Natural killer cell (primary cell): ENCODE measurements around the gene VCAN. TPM values are rescaled to one million over a fixed set of nuclear protein-coding genes. Genes with fewer than 3 reads are reported as not detected.

Source experiments
- ATAC-seq, 3 donors: fragments of 150-1000 bp in 2 of 3; fragments of 200-7000 bp in 1 of 3; cut with Tn5 transposase; 1 replicate in 1 of 3; 2 replicates in 2 of 3; pipeline ENCODE4 v1.10.0; 2021; ENCODE audit warnings: mild to moderate bottlenecking in 2 of 3, moderate library complexity in 2 of 3
- DNase-seq, 2 donors: peaks; one replicate each; pipeline versions ENCODE4 v3.0.0 to v3.0.0-alpha.2; 2013 to 2021; ENCODE audit warnings: mixed read lengths in 1 of 2
- H3K27ac ChIP-seq: one replicate; pipeline ENCODE4 v1.5.1; 2013; ENCODE audit warnings: mild to moderate bottlenecking, low read length
- H3K27me3 ChIP-seq: one replicate; pipeline ENCODE4 v1.6.1; 2013; ENCODE audit warnings: low read length; ENCODE audit not compliant: control insufficient read depth, insufficient read depth
- H3K36me3 ChIP-seq: one replicate; pipeline ENCODE4 v1.6.1; 2013; ENCODE audit warnings: low read length; ENCODE audit not compliant: control insufficient read depth, insufficient read depth
- H3K4me1 ChIP-seq: one replicate; pipeline ENCODE4 v1.6.1; 2013; ENCODE audit warnings: low read length; ENCODE audit not compliant: control insufficient read depth, insufficient read depth
- H3K4me3 ChIP-seq: one replicate; pipeline ENCODE4 v1.5.1; 2013; ENCODE audit warnings: low read length
- H3K9me3 ChIP-seq: one replicate; pipeline ENCODE4 v1.6.1; 2013; ENCODE audit warnings: low read length; ENCODE audit not compliant: control insufficient read depth, insufficient read depth
- H3K27ac Mint-ChIP-seq, 2 donors: one replicate each; pipeline ENCODE4 v1.8.0; 2022; ENCODE audit warnings: mild to moderate bottlenecking in 2 of 2, mixed read lengths in 2 of 2, moderate library complexity in 1 of 2
- H3K27me3 Mint-ChIP-seq, 2 donors: one replicate each; pipeline ENCODE4 v1.8.0; 2022; ENCODE audit warnings: low read depth in 2 of 2, mixed read lengths in 2 of 2
- H3K36me3 Mint-ChIP-seq: one replicate; pipeline ENCODE4 v1.8.0; 2022; ENCODE audit warnings: mixed read lengths
- H3K4me1 Mint-ChIP-seq, 2 donors: one replicate each; pipeline ENCODE4 v1.8.0; 2022; ENCODE audit warnings: mixed read lengths in 2 of 2
- H3K4me3 Mint-ChIP-seq: one replicate; pipeline ENCODE4 v1.8.0; 2022; ENCODE audit warnings: mild to moderate bottlenecking, moderate library complexity, mixed read lengths
- H3K9me3 Mint-ChIP-seq, 2 donors: one replicate each; pipeline ENCODE4 v1.8.0; 2022; ENCODE audit warnings: mixed read lengths in 2 of 2
- WGBS: methylation state at CpG from one replicate; pipeline ENCODE4 v1.1.7; 2013; ENCODE audit warnings: missing lambda C conversion rate; ENCODE audit not compliant: insufficient coverage; 5-methylcytosine and 5-hydroxymethylcytosine counted together
- intact Hi-C: fragments of 100-400 bp; cut with micrococcal nuclease; formaldehyde crosslinking; loops from one replicate; pipeline ENCODE4 v1.14.2; 2022
- total RNA-seq, 4 donors: library from RNA; stranded (reverse); fragments of 120-200 nt in 1 of 4; gene quantifications; one replicate each; pipeline versions ENCODE4 v1.2.3 to v1.2.4, GENCODE V29; 2013 to 2022
- TF ChIP-seq, protein P1 (sequence below): fragments of 200-600 bp; IDR thresholded peaks from one replicate; pipeline ENCODE4 v1.8.0; 2022; ENCODE audit warnings: antibody characterized with exemption

VCAN gene
- total RNA-seq, 3 donors from 2014 or later (not counting 1 experiment from before 2014, with no cell fraction given) = 2.3 to 60.1 (median 28.4) TPM

DNA sequence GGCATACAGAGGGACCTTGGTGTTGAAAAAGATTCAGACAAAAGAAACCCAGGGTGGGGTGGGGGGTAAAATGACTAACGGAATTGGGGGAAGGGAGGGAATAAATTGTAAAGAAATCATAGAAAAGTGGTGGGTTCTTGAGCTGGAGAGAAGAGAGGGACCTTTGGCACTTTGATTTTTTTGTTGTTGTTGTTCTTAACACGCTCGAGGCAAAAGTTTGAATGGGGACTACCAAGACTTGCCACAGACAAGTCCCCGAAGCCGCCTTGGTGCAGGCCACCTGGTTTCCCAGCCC is 616 bp downstream of the VCAN start:
- ATAC-seq = no peak
- DNase-seq = no peak
- WGBS = 5% methylated on average over 5 of the region's 5 CpGs
- Histone ChIP-seq H3K4me1 (peaks cover 31% of the 10 kb centered on the region), H3K27ac (no peak overlapping the region), H3K27me3 (peaks cover 55% of the 10 kb centered on the region), H3K9me3 (no peaks in the 10 kb centered on the region), H3K36me3 (no peaks in the 10 kb centered on the region), H3K4me3 (peak overlapping the region; percentile 2)
- Mint-ChIP-seq H3K27me3 (peaks cover 49 to 78% of the 10 kb centered on the region in 2 donors), H3K27ac (no peak overlapping the region), H3K36me3 (no peaks in the 10 kb centered on the region), H3K4me1 (peaks cover 25 to 30% of the 10 kb centered on the region in 2 donors), H3K4me3 (peak overlapping the region; percentile 71), H3K9me3 (no peaks in the 10 kb centered on the region)
- intact Hi-C loops = no loop called here
- TF ChIP-seq, protein P1, sequence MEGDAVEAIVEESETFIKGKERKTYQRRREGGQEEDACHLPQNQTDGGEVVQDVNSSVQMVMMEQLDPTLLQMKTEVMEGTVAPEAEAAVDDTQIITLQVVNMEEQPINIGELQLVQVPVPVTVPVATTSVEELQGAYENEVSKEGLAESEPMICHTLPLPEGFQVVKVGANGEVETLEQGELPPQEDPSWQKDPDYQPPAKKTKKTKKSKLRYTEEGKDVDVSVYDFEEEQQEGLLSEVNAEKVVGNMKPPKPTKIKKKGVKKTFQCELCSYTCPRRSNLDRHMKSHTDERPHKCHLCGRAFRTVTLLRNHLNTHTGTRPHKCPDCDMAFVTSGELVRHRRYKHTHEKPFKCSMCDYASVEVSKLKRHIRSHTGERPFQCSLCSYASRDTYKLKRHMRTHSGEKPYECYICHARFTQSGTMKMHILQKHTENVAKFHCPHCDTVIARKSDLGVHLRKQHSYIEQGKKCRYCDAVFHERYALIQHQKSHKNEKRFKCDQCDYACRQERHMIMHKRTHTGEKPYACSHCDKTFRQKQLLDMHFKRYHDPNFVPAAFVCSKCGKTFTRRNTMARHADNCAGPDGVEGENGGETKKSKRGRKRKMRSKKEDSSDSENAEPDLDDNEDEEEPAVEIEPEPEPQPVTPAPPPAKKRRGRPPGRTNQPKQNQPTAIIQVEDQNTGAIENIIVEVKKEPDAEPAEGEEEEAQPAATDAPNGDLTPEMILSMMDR = no peak

DNA sequence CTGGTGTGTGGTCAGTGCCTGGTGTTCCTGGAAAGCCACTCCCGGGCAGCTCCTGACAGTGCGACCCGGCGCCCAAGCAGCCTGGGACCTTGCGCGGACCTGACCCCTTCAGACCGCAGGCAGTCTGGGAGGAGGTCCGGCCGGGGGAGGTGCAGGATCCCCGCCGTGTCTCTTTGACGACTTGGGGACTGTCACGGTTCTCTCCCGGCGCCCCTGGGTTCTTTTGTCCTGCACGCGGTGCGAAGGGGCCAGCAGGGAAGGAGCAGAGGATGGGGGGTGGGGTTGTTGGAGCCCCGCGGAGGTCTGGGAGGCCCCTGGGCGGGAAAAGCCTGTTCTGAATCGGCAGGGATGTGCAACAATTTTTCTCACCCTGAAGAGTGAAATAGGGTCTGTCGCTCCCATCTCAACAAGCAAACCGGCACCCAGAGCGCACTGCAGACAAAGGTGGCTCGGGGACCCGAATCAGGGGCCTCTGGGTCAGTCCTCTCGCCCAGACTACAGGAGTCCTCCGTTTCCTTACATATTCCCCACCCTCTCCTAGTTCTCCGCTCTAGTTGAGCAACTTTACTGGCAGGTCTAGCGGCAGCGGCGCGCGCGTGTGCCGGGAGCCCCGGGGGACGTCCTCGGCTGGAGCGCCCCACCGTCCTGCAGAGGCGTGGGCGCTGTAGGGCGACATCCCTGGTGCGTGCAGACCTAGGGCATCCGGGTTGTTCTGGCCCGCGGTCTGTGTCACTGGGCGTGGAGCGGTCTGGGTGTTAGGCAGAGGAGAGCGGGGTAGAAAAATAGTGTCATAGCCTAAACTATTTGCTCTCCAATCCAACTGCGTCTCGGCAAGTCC is 1.2 kb downstream of the VCAN start:
- H3K27me3 ChIP-seq = peaks cover 57% of the 10 kb centered on the region
- peaks cover 31% of the 10 kb centered on the region for H3K4me1 ChIP-seq
- ATAC-seq (peak in 2 of 3 donors; percentile 58 to 59), DNase-seq (peak in 1 of 2 donors; percentile 5)
- TF ChIP-seq, protein P1 = no peak
- H3K4me3 ChIP-seq = peak overlapping the region; percentile 2
- H3K27me3 Mint-ChIP-seq = peaks cover 46 to 73% of the 10 kb centered on the region in 2 donors
- no peaks in the 10 kb centered on the region for H3K9me3 Mint-ChIP-seq
- no peaks in the 10 kb centered on the region for H3K36me3 Mint-ChIP-seq
- H3K36me3 ChIP-seq = no peaks in the 10 kb centered on the region
- peak overlapping the region; percentile 81 for H3K4me3 Mint-ChIP-seq
- no peaks in the 10 kb centered on the region for H3K9me3 ChIP-seq
- H3K27ac Mint-ChIP-seq = peak overlapping the region in 1 of 2 donors; percentile 57
- WGBS = 3% methylated on average over 54 of the region's 54 CpGs
- H3K4me1 Mint-ChIP-seq = peaks cover 25 to 30% of the 10 kb centered on the region in 2 donors
- intact Hi-C loops = no loop called here
- H3K27ac ChIP-seq = no peak overlapping the region

DNA sequence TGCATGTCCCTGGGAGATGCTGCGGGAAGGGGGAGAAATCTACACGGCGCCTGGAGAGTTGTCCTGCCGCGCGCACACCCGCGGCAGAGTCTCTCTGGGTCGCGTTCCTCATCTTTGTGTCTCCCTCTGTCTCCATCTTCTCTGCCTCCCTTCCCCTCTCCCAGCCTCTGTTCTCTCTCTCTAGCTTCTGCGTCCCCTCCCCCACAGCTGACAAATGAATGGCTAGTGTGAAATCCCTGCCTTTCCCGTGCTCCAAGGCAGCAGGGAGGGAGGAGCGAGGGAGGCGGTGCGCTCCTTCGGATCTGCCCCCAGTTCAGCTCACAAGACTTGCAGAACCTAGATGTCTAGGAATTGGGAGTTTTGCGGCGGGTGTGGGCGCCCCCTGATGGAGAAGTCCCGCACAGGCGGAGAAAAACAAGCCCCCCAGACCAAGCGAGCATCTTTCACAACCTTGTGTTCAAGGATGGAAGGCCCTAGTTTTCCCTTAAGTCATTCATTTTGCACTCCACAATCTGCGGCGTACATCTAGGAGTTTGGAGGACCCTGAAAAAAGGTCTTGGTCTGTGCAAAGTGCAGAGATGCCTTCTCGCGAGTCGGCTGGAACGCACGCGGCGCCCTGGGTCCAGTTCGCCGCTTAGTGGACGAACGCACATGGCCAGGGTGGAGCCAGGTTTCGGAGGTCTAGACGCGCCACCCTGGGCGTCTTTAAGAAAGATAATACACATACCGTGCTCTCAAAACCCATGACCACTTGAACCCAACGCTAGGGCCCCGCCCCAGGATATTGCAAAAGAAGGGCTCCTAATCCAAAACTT is 2.0 kb downstream of the VCAN start:
- H3K27ac ChIP-seq = no peak overlapping the region
- peaks cover 52% of the 10 kb centered on the region for H3K27me3 ChIP-seq
- TF ChIP-seq, protein P1 = no peak
- H3K36me3 ChIP-seq = no peaks in the 10 kb centered on the region
- peaks cover 31% of the 10 kb centered on the region for H3K4me1 ChIP-seq
- Mint-ChIP-seq H3K27ac (peak overlapping the region in 1 of 2 donors; percentile 57), H3K4me1 (peaks cover 25 to 30% of the 10 kb centered on the region in 2 donors), H3K4me3 (peak overlapping the region; percentile 81), H3K36me3 (no peaks in the 10 kb centered on the region), H3K9me3 (no peaks in the 10 kb centered on the region), H3K27me3 (peaks cover 43 to 68% of the 10 kb centered on the region in 2 donors)
- WGBS = 1% methylated on average over 40 of the region's 42 CpGs
- peak in 1 of 2 donors; percentile 39 for DNase-seq
- intact Hi-C loops = no loop called here
- H3K9me3 ChIP-seq = no peaks in the 10 kb centered on the region
- peak overlapping the region; percentile 2 for H3K4me3 ChIP-seq
- peak in 2 of 3 donors; percentile 25 to 51 for ATAC-seq
